GM12891 (cell line): Measurements from ENCODE around the gene PPP1R26.
"Not testable (repeated sequence)": the region's sequence is repeated elsewhere in the genome, so short reads cannot be mapped to it uniquely, and the experiment has no call there.

Experiments
- DNase-seq: peaks from one replicate; pipeline ENCODE4 v3.0.0; 2011; ENCODE audit warnings: low spot score; ENCODE audit not compliant: insufficient read length
- FAIRE-seq: peaks from 2 replicates; lab custom pipeline; 2011; peaks lifted over from hg19 to GRCh38; lab: Jason Lieb, UNC
- PAX5 ChIP-seq: IDR thresholded peaks from 2 replicates; pipeline ENCODE4 v1.6.1; 2011; ENCODE audit warnings: low read length, moderate library complexity, mild to moderate bottlenecking; ENCODE audit not compliant: insufficient read depth, severe bottlenecking
- POLR2A ChIP-seq: IDR thresholded peaks from 2 replicates; pipeline ENCODE4 v1.6.1; 2011; ENCODE audit warnings: low read depth, low read length, control low read depth
- POLR2AphosphoS5 ChIP-seq: IDR thresholded peaks from 2 replicates; pipeline ENCODE4 v1.6.1; 2011; ENCODE audit warnings: low read depth, low read length, control low read depth
- POU2F2 ChIP-seq: IDR thresholded peaks from 2 replicates; pipeline ENCODE4 v1.6.1; 2011; ENCODE audit warnings: low read depth, mild to moderate bottlenecking, control low read depth, low read length, moderate library complexity
- SPI1 ChIP-seq: IDR thresholded peaks from 2 replicates; pipeline ENCODE4 v1.6.1; 2011; ENCODE audit warnings: low read depth, low read length, control low read depth
- TAF1 ChIP-seq: IDR thresholded peaks from 2 replicates; pipeline ENCODE4 v1.6.1; 2011; ENCODE audit warnings: low read depth, low read length, control low read depth

PPP1R26 gene

GRCh38 chr9:135443797-135444425 lies 35.7 kb upstream of the PPP1R26 start:
- no peak for FAIRE-seq
- DNase-seq = no peak
- TF ChIP-seq SPI1 (no peak), TAF1 (no peak), POLR2AphosphoS5 (no peak), POU2F2 (no peak), PAX5 (no peak), POLR2A (no peak)

DNA sequence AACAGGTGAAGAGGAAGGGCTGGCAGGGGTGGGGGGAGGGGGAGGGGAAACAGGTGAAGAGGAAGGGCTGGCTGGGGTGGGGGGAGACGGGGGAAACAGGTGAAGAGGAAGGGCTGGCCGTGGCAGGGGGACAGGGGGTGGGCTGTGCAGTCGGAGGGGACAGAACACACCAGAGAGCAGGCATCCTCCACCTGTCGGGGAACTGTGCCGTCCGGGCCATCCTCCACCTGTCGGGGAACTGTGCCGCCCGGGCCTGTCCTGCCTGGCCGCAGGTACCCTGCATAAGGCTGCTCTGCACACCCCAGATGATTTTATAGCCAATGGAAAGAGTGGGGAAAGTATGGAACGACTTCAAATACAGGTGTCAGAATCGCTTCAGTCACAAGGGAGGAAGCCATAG lies 32.5 kb upstream of the PPP1R26 start:
- DNase-seq = no peak
- FAIRE-seq = no peak
- TF ChIP-seq TAF1 = no peak
- TF ChIP-seq POLR2AphosphoS5 = no peak
- no peak for TF ChIP-seq POLR2A
- TF ChIP-seq POU2F2 = no peak
- no peak for TF ChIP-seq SPI1
- TF ChIP-seq PAX5 = no peak

GRCh38 chr9:135448663-135449100 lies 30.9 kb upstream of the PPP1R26 start:
- no peak for DNase-seq
- TF ChIP-seq PAX5 (no peak), POLR2A (no peak), POLR2AphosphoS5 (no peak), TAF1 (no peak), SPI1 (no peak), POU2F2 (no peak)
- FAIRE-seq = no peak

GRCh38 chr9:135449532-135449931 lies 30.1 kb upstream of the PPP1R26 start:
- not testable (repeated sequence) for DNase-seq, FAIRE-seq

DNA sequence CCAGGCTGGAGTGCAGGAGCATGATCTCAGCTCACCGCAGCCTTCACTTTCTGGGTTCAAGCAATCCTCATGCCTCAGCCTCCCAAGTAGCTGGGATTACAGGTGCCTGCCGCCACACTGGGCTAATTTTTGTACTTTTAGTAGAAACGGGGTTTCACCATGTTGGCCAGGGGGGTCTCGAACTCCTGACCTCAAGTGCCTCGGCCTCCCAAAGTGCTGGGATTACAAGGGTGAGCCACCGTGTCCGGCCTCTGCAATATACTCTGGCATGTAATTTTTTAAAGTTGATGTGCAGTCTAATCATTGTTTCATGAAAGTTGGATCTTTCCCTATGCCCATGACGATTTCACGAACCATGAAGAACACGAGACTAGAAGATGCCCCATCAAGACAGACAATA lies 28.6 kb upstream of the PPP1R26 start:
- no peak for FAIRE-seq

GRCh38 chr9:135451909-135452308 lies 27.7 kb upstream of the PPP1R26 start:
- not testable (repeated sequence) for FAIRE-seq, DNase-seq

More for the DNA sequence above, 28.6 kb upstream of the PPP1R26 start:
- no peak for DNase-seq
- TF ChIP-seq SPI1 (no peak), POLR2A (no peak), TAF1 (no peak), POLR2AphosphoS5 (no peak), PAX5 (no peak), POU2F2 (no peak)

GRCh38 chr9:135454737-135455136 lies 24.8 kb upstream of the PPP1R26 start:
- DNase-seq (no peak), FAIRE-seq (no peak)
- no peak for TF ChIP-seq TAF1
- TF ChIP-seq POU2F2 = no peak
- TF ChIP-seq POLR2A = no peak
- no peak for TF ChIP-seq POLR2AphosphoS5
- TF ChIP-seq SPI1 = no peak
- TF ChIP-seq PAX5 = no peak

- no peak for DNase-seq
- FAIRE-seq = no peak
- TF ChIP-seq SPI1 (no peak), PAX5 (no peak), TAF1 (no peak), POLR2AphosphoS5 (no peak), POU2F2 (no peak), POLR2A (no peak)
These were observed 24.1 kb upstream of the PPP1R26 start for GRCh38 chr9:135455401-135456030.

DNA sequence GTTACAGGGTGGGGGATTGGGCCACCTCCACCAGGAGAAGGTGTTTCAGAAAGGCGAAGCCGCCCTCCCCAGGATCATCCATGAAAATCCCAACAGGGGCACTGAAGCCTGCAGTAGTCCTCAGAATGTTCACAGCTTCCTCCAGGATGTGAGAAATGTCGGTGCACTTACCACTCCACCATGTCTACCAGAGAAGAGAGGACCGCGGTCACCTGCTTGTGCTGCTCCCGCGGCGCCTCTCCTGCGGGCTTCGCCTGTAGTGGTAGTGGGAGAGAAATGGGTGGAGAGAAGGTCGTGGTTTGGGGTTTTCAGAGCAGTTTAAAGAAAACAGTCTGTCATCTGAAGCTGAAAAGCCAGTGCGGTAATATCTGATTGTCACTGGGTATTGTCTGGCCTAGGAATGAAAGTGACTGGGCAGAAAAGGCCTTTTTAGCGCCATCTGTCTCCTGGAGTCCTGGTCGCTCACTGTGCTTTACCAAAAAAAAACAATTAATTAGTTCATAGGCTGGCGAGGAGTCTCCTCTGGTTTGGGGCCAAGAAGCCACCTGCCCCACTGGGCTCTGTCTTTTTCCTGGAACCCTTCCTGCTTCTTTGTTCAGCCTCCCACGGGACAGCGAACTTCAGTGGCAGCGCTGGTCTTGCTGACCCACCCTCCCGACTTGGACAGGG lies 23.0 kb upstream of the PPP1R26 start:
- no peak for TF ChIP-seq POU2F2
- no peak for TF ChIP-seq POLR2A
- no peak for TF ChIP-seq POLR2AphosphoS5
- TF ChIP-seq PAX5 = no peak
- no peak for TF ChIP-seq SPI1
- no peak for TF ChIP-seq TAF1
- no peak for FAIRE-seq

GRCh38 chr9:135458478-135458877 lies 21.1 kb upstream of the PPP1R26 start:
- DNase-seq, FAIRE-seq: not testable (repeated sequence)

More for the DNA sequence above, 23.0 kb upstream of the PPP1R26 start:
- DNase-seq = no peak
